Fibroblast of pulmonary artery (primary cell): ENCODE results near the gene ARL8A.
"Not testable (repeated sequence)": the region's sequence is repeated elsewhere in the genome, so short reads cannot be mapped to it uniquely, and the experiment has no call there.

Experiments used
- DNase-seq: peaks from one replicate; pipeline ENCODE4 v3.0.0-alpha.2; 2010; ENCODE audit warnings: low read depth
- H3K4me3 ChIP-seq: replicated peaks from 2 replicates; pipeline ENCODE4 v1.5.1; 2011; ENCODE audit warnings: low read depth, mild to moderate bottlenecking, control low read depth, low read length, moderate library complexity
- TF ChIP-seq, protein P1 (sequence below): IDR thresholded peaks from 2 replicates; pipeline ENCODE4 v1.5.1; 2011; ENCODE audit warnings: mild to moderate bottlenecking, control low read depth, low read length, inconsistent platforms; ENCODE audit errors: missing control alignments

Gene ARL8A

DNA sequence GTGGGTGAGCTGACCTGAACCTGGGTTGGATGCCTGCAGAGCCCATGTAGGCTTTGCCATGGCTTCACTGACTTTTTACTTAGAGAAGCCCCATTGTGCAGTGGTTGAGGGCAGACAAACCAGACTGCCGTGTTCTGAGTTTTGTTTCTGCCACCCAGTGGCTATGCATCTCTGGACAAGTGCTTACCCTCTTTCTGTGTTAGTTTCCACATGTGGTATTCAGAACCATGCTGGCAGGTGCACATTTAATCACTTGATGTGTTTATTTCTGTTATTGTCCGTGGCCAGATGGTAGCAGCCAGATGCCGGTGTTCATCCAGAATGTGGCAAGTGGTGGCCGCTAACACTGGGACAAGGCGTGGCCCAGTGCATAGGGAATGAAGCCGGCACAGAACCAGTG lies 26.2 kb upstream of the ARL8A start:
- DNase-seq: no peak
- H3K4me3 ChIP-seq: no peak overlapping the region
- TF ChIP-seq, protein P1, sequence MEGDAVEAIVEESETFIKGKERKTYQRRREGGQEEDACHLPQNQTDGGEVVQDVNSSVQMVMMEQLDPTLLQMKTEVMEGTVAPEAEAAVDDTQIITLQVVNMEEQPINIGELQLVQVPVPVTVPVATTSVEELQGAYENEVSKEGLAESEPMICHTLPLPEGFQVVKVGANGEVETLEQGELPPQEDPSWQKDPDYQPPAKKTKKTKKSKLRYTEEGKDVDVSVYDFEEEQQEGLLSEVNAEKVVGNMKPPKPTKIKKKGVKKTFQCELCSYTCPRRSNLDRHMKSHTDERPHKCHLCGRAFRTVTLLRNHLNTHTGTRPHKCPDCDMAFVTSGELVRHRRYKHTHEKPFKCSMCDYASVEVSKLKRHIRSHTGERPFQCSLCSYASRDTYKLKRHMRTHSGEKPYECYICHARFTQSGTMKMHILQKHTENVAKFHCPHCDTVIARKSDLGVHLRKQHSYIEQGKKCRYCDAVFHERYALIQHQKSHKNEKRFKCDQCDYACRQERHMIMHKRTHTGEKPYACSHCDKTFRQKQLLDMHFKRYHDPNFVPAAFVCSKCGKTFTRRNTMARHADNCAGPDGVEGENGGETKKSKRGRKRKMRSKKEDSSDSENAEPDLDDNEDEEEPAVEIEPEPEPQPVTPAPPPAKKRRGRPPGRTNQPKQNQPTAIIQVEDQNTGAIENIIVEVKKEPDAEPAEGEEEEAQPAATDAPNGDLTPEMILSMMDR: no peak

DNA sequence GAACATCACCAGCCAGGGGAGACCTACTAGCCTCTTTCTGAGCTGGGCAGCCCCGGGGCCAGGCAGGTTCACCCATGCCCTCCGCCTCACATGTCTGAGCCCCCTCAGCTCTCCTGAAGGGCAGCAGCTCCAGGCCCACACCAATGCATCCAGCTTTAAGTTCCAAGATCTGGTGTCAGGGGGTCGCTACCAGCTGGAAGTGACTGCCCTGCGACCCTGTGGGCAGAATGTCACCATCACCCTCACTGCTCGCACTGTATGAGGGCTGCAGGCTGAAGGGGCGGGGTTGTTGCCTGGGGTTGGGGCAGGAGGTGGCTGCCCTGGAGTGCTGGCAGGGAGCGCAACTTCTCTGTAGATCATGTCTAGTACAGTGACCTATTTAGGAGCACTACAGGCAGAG lies 24.3 kb upstream of the ARL8A start:
- no peak overlapping the region for H3K4me3 ChIP-seq

DNA sequence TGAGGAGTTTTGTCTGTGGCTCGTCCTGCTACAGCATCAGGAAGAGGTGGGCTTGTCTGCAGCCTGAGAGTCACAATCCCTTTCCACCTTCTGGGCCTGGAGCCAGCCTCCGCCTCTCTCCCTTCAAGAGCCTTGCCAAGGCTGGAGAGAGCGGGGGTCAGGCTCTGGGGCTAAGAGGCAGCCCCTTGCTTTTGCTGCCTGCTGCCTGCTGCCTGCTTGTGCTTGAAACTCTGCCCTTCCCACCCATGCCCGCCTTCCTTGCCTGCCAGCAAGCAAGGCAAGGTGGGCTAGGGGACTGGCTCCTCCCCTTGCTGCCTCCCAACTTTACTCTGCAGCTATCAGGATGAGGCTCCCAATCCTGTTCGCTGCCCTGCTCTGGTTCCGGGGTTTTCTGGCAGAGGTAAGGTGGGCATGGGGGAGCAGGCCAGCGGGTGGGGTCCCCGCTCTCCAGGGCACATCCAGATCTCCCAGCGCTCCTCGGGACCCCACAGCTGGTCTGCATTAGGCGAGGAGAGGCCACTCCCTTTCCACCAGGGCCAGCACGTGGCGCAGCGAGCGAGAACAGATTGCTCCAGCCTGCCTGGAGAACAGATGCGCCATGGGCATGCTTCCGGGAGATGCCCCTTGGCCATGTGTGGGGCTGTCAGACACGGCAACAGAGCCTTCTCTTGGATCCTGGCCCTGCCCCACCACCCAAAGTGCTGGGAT lies 23.3 kb upstream of the ARL8A start:
- TF ChIP-seq, protein P1: no peak
- H3K4me3 ChIP-seq: no peak overlapping the region
- no peak for DNase-seq

More for the DNA sequence above, 24.3 kb upstream of the ARL8A start:
- no peak for DNase-seq
- TF ChIP-seq, protein P1: no peak

GRCh38 chr1:202167054-202167453 lies 22.5 kb upstream of the ARL8A start:
- DNase-seq, H3K4me3 ChIP-seq: not testable (repeated sequence)

GRCh38 chr1:202165942-202166843 lies 21.7 kb upstream of the ARL8A start:
- DNase-seq: no peak
- H3K4me3 ChIP-seq: no peak overlapping the region
- TF ChIP-seq, protein P1: no peak

DNA sequence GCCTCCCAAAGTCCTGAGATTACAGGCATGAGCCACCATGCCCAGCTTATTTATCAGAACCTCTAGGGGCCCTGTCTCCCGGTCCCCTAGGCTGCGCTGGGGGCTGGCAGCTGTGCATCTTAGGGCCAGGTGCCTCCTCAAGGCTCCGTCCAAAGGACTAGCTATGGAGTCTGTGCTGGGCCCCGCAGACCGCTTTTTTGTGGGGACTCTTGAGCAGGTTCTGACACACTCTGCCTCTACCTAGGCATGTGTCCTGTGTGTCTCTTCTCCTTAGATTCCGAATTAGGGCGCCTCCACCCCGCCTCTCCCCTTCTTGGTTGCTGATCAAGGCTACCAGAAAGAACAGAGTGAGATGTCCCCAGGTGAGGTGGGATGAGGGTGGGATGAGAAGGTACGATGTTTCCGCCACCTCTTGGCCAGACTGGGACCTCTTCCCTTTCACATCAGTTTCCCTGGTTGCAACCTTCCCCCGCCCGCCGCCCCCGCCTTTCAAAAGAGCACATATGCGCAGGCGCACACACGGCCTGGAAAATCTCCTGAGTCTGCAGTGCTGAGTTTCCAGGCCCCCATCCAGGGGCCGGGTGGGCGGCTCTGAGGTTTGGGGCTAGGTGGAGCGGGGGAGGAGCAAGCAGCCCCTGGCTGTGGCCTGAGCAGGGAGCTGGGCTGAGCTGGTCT lies 20.9 kb upstream of the ARL8A start:
- TF ChIP-seq, protein P1: no peak
- no peak overlapping the region for H3K4me3 ChIP-seq

More for the DNA sequence above, 20.9 kb upstream of the ARL8A start:
- DNase-seq: no peak
